Fibroblast of the conjunctiva (primary cell): ENCODE data around the gene CLEC7A.
A peak's percentile ranks its signal among the peaks of the same experiment; 100 is the strongest.

Experiments
- DNase-seq: peaks from one replicate; pipeline ENCODE4 v3.0.0-alpha.2; 2010; ENCODE audit warnings: low read depth

The CLEC7A gene

DNA sequence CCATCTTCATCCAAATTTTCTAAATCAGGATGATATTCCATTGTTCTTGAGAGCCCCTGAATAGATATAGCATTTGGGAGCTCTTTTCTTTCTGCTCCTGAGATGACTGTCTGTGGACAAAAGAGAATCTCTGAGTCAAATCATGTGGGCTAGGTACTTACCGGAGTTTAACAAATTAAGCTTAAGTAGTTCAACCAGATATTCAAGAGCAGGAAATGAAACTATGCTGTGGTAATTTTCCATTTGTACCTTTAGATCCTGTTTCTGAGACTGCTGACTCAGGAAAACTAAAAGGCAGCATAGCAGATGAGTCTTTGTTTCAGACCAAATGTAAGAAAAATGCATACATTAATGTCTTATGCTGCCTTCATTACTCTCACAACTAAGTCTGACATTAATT, at the start of gene CLEC7A:
Gene CLEC7A (minus strand): TSS at position 158 of the 400 bp plus-strand sequence. CDS start 117 bp downstream, at position 41.
- DNase-seq = no peak

DNA sequence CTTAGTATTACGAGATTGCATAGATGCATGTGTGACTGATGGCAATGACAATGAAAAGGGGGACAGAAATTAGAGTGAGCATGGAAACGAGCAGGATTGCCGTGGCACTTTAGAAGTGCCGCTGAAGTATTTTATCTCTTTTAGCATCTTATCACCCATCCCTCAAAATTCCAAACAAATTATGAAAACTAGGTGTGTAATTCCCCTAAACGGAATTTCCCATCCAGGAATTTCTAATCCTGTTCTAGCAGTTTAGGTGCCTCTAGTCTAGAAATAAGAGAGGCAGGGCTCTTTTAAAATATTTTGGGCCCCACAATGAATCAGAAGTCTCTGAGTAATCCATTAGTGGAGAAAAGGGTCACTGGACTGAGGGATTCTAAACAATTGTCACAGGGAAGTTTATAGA, 49.8 kb upstream of the CLEC7A start:
- no peak for DNase-seq

DNA sequence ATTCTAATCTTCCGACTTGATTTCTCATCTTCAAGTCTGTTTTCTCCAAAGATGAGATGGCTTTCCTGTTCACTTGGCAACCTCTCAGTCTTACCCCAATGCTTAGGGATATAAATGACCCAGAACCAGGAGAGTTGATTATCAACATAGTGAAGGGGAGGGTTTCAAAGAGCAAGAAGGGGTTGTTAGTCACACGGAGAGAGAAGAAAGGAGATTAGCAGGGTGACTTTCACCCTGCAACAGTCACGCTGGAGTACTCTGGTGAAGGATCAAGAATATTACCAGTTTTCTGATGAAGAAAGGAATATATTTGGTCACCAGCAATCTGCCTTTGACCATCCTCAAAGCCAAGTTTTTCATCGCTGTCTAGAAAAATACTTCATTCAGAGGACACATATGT, 48.8 kb upstream of the CLEC7A start, which contains the start of gene TMEM52B:
Gene TMEM52B (plus strand): TSS at position 212 of the 400 bp plus-strand sequence. CDS start 543 bp downstream, outside the sequence.
- DNase-seq = no peak

DNA sequence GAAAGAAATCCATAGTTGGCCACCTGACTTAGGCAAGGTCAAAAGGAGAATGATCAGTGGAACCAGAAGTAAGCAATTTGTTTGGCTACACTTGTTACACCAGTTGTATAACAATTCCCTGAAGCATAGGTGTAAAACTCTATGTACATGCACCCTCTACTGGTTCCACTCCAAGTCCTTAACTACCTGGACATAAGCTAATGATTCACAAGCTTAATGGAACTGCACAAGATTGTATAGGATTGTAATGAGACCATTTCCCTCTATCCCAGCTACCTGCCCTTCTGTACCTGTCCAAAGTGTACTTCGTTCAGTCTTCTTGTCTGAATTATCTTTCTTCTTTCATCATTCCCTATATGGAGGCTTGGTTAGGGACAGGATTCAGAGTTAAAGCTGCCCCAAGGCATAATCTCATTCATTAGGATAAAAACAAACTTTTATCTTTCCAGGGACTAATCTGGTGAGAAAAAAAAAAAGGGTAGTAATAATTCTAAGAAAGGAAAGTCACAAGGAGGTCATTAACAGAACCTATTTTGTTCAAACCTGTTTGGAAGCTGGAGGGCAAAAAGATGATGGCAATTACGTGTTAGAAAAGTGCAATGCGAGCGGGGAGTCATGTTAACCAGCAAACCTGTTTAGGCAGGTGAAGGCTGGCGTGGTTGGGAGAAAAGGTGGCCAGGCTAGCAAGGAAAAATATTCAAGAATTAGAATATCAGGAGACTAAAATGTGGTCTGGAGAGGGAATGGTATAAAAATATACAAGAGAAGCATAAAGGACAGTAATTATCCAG, 46.0 kb upstream of the CLEC7A start:
- DNase-seq = no peak

DNA sequence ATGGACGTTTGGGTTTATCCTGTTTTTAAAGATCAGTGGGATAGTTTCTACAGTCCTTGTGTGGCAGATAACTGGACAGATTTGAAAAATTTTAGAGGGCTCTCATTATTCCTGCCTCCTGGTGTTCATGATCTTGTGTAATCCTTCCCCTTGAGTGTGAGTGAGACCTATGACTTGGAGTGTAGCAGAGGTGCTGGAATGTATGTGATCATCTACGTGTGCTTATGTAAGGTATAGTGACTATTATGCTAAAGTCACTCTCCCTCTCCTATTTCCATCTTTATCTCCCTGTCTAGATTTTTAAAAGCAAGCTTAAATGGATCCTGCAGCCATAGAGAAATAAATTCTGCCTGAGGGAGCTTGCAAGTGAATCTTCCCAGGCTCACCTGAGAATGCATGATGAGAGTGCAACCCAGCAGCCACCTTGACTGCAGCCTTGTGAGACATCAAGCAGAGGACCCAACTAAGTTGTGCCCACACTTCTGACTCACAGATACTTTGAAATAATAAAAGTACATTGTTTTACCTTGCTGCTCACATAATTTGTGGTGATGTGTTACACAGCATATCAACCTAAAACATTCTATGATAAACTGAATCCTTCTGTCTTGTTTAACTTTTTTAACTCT, 45.1 kb upstream of the CLEC7A start:
- DNase-seq = no peak

DNA sequence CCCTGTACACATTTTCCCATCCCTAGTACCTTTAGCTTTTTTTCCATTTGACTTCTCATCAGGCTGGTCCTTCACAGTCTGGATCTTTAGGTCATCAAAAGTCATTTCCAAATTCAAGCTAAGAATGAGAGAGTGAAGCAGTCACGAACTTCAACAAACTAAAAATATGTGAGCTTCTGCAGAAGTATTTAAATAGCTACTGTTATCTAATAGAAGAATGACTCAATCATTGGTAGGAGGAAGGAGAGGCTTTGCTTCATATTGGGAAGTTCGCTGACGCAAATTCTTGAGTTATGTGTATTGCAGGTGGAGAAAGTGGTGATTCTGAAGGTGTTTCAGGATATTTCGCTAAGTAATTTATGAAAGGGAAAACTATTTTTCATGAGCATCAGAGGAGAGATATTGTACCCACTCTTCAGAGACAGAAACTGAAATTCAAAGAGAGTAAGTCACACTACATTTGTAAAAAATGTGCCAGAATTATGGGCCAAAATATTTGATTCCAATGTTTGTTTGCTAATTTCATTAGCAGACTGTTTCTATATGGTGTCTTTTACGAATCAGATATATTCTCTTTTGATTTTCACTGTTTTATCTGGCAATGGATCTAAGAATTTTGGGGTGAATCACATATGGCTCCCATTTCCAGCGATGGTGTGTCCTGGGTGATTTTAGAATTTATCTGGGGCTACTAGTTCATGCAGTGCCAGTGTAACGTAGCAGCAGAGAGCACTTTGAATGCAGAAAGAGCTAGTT, 42.2 kb upstream of the CLEC7A start, which contains the start of gene OLR1:
Gene OLR1 (minus strand): TSS at position 160 of the 756 bp plus-strand sequence. CDS start 55 bp downstream, at position 105.
- DNase-seq = no peak

DNA sequence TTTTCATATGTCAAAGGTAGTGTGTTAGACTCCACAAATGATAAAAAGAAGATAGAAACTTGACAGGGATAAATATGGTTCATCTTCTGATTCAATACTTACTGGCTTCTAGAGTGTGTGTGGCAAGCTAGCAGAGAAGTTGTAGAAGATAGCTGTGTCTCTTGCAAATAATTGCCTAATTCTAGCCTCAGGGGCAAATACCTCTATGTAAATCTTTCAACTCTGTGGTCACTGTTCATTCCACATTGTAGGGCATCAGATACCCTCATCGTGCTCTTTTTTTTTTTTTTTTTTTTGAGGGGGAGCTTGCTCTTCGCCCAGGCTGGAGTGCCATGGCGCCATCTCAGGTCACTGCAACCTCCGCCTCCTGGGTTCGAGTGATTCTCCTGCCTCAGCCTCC, 40.2 kb upstream of the CLEC7A start:
- DNase-seq = no peak

DNA sequence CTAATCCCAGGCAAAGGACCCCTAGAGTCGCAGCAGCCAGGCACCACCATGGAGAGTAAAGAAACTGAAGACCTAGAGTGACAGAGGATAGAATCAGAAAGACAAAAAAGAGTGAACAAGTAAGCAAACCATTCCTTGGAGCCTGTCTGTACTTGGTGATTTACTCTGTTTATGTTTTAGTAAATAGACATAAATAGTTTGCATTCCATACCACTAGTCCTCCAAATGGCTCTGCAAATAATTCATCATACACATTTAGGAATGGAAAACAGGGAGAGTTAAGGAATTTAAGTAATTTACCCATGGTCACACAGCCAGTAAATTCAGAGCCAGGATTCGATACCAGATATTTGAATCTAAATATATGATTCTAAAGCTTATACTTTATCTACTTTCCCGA, 39.1 kb upstream of the CLEC7A start:
- DNase-seq = no peak

DNA sequence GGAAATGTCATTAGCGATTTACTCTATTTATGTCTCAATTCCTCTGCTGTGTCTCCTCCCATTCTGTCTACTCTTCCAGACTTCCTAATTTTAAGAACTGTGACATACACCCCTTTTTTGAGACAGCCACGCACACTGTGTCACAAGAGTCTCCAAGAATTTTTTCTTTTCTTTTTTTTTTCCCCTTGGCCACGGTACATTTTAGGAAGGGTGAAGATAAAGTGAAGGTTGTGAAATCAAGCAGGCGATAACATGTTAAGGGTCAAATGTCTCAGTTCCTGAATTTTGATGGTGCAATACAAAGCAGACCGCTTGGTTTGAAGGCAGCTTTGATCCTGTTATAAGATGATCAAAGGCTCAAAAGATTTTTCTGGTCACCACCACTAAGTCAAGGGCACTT, 37.6 kb upstream of the CLEC7A start:
- no peak for DNase-seq

DNA sequence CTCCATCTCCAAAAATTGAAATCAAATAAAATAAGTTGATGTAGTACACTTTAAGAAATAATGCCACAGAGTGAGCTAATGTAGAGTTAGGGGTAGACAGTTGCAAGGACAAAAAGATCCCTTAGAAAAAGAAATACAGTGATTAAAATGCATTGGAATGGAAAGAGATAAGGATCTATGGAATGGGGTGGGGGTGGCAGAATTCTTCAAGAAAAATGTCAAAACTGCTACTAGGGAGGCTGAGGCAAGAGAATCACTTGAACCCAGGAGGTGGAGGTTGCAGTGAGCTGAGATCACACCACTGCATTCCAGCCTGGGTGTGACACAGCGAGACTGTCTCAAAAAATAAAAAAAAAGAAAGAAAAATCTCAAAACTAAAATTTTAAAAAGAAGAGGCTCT, 35.4 kb upstream of the CLEC7A start:
- DNase-seq = no peak

DNA sequence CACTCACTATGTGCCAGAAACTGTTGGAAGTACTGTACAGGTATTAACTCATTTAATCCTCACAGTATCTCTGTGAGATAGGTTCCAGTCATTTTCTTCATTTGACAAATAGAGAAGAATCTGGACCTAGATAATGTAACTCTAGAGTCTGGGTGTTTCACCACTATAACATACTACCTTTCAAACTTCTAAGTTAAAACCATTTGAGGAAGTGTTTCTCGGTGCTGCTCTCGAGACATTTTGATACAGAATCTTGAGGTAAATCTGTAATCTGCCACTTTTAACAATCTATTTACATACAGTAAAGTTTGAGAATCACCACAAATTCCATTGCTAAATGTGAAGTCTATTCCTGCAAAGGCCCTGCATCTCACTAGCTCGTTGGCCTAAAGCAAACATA, 33.1 kb upstream of the CLEC7A start:
- no peak for DNase-seq

DNA sequence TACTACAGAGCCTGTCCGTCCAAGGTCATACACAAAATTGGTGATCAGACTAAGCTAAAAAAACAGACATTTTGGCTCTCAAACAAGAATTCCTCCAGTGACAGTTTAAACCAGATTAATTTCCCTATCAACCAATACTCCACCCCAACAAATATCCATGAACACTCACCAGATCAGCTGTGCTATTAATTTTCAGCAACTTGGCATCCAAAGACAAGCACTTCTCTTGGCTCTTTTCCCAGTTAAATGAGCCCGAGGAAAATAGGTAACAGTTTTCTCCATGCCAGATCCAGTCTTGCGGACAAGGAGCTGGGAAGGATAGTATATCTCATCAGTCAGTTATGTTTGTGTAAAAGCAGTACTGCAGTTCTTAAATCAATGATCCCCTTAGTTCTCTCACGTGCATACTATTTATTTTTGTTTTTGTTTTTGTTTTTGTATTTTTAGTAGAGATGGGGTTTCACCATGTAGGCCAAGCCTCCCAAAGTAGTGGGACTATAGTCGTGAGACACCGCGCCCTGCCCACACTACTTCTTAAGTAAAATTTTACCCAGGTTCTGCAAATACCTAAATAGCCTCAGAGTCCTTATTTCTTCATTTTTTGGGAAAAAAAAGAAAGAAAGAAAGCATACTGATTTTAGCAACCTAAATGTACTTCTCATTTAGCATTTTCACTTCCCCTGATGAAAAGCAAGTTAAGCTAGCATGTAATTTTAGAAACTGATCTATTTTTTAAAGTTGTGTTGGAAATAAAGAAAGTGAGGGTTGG, 30.8 kb upstream of the CLEC7A start:
- DNase-seq = no peak

DNA sequence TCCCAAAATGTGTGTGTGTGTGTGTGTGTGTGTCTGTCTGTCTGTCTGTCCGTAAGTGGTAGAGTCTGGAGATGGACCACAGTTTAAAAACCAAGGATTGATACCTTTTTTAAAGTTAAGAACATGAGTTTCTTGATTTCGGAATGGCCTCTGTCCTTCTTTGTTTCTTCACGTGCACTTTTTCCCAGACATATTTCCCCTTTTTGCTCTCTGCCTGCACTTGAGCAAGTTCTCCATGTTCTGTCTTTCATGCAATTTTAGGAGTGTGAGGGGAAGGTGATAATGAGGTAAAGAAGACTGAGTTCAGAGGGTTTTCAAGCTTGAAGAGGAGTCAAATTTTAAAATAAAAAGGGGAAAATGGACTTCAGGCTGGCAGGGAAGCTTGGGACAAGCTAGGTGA, 29.3 kb upstream of the CLEC7A start:
- DNase-seq = no peak

DNA sequence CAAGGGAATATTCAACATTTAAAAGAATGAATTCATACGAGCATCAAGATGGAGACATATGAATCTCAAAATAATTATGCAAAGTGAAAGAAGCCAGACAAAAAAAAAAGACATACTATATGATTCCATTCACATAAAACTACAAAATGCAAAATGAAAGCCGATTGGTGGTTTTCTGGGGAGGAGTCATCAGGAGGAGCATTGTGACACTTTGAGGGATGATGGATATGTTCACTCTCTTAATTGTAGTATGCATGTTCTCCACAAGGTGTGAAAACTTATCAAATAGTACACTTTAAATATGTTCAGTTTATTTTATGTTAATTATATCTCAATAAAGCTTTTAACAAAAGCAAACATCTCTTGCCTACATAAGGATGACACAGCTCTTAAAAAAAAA, 28.4 kb upstream of the CLEC7A start:
- no peak for DNase-seq

DNA sequence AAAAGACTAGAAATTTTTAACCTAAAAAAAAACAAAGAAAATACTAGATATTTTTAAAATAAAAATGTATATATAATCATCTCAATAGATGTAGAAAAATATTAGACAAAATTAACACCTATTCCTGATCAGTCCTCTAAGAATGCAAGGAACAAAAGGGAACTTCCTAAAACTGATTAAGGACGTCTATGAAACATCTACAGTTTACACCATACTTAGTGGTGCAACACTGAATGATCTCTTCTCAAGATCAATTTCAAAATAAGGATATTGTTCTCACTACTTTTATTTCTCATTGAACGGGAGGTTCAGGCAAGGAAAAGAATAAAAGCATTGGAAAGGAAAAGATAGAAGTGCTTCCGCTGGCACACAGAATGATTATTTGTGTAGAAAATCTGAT, 26.0 kb upstream of the CLEC7A start:
- DNase-seq = no peak

DNA sequence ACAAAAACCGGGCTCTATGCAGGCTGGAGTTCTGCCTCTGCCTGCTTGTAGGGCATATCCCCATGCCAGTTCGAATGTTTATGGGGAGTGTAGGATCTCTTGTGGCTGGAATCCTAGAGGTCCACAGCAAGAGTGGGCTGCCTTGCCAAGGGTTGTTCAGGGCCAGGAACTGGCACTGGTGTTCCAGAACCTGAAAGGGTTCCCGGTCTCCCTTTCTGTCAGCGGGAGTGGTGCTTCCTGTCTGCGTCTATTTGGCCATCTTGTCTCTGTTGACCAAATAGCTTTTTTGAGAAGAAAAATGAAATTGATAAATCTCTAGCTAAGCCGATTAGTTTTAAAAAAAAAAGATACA, 24.1 kb upstream of the CLEC7A start:
- no peak for DNase-seq

DNA sequence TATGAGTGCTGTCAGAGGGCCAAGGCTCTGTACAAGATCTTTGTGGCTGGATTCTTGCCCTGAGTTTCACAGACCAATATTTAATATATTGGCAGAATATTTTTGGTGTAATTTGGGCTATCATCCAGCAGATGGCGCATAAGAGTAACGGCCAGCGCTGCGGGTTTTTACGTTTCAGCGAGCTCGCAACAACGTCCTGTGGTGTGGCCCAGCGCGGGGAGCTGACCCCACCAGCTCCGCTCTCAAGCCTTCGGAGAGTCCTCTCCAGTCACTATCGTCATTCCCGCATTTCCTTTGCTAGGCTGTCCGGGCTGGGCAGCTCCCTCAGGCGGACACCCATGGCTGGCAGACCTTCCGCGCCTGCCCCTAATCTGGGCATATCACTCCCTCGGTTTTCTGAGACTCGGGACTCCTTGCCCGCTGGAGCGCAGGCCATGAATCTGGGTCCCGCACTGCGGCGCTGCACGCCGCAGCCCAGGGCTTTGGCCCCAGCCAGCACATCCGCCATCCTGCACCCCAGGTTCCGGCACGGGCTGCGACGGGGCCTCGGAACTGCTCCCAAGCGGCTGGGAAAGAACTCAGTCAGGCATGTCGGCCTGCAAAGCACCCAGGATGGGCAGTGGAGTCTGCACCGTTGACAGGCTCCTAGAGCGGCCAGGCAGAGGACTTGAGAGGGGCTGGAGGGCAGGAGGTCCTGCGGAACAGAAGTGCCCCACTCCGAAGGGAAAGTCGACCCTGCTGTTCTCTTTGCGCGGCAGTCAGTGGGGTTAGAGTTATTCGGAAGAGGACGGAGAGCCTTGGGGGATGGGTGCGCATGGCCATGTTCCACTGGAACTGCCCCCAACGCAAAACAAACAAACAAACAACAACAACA, 23.5 kb upstream of the CLEC7A start:
- peak; percentile 48 for DNase-seq

DNA sequence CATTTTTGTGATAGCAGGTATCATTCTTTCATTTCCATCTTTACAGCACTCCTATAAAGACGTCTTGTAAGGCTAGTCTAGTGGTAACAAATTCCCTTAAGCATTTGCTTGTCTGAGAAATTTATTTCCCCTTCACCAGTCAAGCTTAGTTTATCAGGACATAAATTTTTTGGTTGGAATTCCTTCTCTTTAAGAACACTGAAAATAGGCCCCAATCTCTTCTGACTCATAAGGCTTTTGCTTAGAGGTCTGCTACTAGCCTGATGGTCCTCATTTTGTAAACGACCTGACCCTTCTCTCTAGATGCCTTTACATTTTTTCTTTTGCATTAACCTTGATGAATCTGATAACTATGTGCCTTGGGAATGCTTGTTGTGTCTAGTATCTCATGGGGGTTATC, 21.6 kb upstream of the CLEC7A start:
- no peak for DNase-seq

DNA sequence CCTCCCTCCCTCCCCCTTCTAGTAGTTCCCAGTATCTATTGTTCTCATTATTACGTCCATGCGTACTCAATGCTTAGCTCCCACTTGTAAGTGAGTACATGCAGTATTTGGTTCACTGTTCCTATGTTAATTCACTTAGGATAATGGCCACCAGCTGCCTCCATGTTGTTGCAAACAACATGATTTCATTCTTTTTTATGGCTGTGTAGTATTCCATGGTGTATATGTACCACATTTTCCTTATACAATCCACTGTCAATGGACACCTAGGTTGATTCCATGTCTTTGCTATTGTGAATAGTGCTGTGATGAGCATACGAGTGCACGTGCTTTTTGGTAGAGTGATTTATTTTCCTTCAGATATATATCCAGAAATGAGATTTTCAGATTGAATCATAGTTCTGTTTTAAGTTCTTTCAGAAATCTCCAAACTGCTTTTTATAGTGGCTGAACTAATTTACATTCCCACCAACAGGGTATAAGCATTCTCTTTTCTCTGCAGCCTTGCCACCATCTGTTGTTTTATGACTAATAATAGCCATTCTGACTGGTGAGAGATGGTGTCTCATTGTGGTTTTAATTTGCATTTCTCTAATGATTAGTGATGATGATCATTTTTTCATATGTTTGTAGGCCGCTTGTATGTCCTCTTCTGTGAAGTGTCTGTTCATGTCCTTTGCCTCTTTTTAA, 17.9 kb upstream of the CLEC7A start:
- no peak for DNase-seq

DNA sequence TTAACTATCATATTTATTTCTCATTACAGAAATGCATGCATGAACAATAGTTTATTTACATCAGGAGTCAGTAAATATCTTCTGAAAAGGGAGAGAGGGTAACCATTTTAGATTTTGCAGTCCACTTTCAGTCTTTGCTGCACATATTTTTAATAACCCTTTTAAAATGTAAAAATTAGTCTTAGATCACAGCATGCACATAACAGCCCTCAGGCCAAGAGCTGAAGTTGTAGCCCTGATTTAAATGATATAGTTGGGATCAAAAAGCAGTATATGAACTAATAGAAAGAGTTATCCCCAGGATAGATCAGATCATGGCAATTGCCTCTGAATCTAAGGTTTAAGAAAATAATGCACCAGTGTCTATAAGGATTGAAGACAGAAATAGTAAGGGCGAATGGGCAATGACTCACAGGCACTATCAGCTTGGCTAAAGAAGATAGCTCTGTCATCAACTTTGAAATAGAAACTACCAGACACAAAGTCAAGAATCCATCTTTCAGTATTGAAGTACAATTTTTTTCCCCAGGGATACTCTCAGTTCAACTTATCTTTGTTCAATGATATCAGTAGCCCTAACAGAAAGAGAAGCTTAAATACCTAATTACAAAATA, 13.1 kb upstream of the CLEC7A start:
- no peak for DNase-seq
